Measurements from ENCODE around the gene KRTCAP2.
A peak's percentile ranks its signal among the peaks of the same experiment; 100 is the strongest.
"Not testable (repeated sequence)": the region's sequence is repeated elsewhere in the genome, so short reads cannot be mapped to it uniquely, and the experiment has no call there.

Gene KRTCAP2

GRCh38 chr1:155172732-155173477 is at the start of gene KRTCAP2:
KRTCAP2 (minus strand) TSS chr1:155173304; CDS start chr1:155173224, 80 bp downstream.
- ATAC-seq: peak; percentile 93
- Mint-ChIP-seq H3K4me1 (peaks cover 47% of the 10 kb centered on the region), H3K36me3 (peaks cover 18% of the 10 kb centered on the region), H3K27ac (peak within 1 kb of the TSS; percentile 96), H3K27me3 (no peaks in the 10 kb centered on the region), H3K4me3 (peak within 1 kb of the TSS; percentile 95), H3K9me3 (no peaks in the 10 kb centered on the region)

GRCh38 chr1:155220211-155220965 is 47.3 kb upstream of the KRTCAP2 start:
- peak overlapping the region; percentile 55 for H3K27ac Mint-ChIP-seq

GRCh38 chr1:155219592-155220031 is 46.5 kb upstream of the KRTCAP2 start:
- H3K27me3 Mint-ChIP-seq: no peaks in the 10 kb centered on the region
- peak; percentile 37 for ATAC-seq
- peaks cover 25% of the 10 kb centered on the region for H3K4me1 Mint-ChIP-seq
- H3K27ac Mint-ChIP-seq: peak overlapping the region; percentile 55
- no peak overlapping the region for H3K4me3 Mint-ChIP-seq
- peaks cover 6% of the 10 kb centered on the region for H3K36me3 Mint-ChIP-seq
- no peaks in the 10 kb centered on the region for H3K9me3 Mint-ChIP-seq

More at GRCh38 chr1:155220211-155220965, 47.3 kb upstream of the KRTCAP2 start:
- H3K4me3 Mint-ChIP-seq, ATAC-seq, H3K9me3 Mint-ChIP-seq, H3K36me3 Mint-ChIP-seq, H3K27me3 Mint-ChIP-seq: not testable (repeated sequence)
- peaks cover 30% of the 10 kb centered on the region for H3K4me1 Mint-ChIP-seq

GRCh38 chr1:155218854-155219591 is 45.9 kb upstream of the KRTCAP2 start:
- peaks cover 19% of the 10 kb centered on the region for H3K4me1 Mint-ChIP-seq
- no peak for ATAC-seq

GRCh38 chr1:155214702-155215101 is 41.6 kb upstream of the KRTCAP2 start:
- not testable (repeated sequence) for ATAC-seq, H3K9me3 Mint-ChIP-seq, H3K4me3 Mint-ChIP-seq, H3K27me3 Mint-ChIP-seq, H3K27ac Mint-ChIP-seq
- peaks cover 17% of the 10 kb centered on the region for H3K4me1 Mint-ChIP-seq
- H3K36me3 Mint-ChIP-seq: peaks cover 16% of the 10 kb centered on the region

More at GRCh38 chr1:155218854-155219591, 45.9 kb upstream of the KRTCAP2 start:
- H3K36me3 Mint-ChIP-seq: peaks cover 6% of the 10 kb centered on the region
- no peaks in the 10 kb centered on the region for H3K9me3 Mint-ChIP-seq
- H3K27me3 Mint-ChIP-seq: no peaks in the 10 kb centered on the region
- H3K4me3 Mint-ChIP-seq: no peak overlapping the region
- peak overlapping the region; percentile 55 for H3K27ac Mint-ChIP-seq

- Mint-ChIP-seq H3K4me1 (peaks cover 32% of the 10 kb centered on the region), H3K36me3 (peaks cover 16% of the 10 kb centered on the region)
- H3K27ac Mint-ChIP-seq, H3K27me3 Mint-ChIP-seq, ATAC-seq, H3K9me3 Mint-ChIP-seq, H3K4me3 Mint-ChIP-seq: not testable (repeated sequence)
Observed at GRCh38 chr1:155212051-155212440, 38.9 kb upstream of the KRTCAP2 start.

GRCh38 chr1:155211381-155212050 is 38.4 kb upstream of the KRTCAP2 start:
- peaks cover 16% of the 10 kb centered on the region for H3K36me3 Mint-ChIP-seq
- not testable (repeated sequence) for H3K27ac Mint-ChIP-seq, ATAC-seq, H3K9me3 Mint-ChIP-seq, H3K27me3 Mint-ChIP-seq, H3K4me3 Mint-ChIP-seq
- H3K4me1 Mint-ChIP-seq: peaks cover 37% of the 10 kb centered on the region

- Mint-ChIP-seq H3K4me3 (no peak overlapping the region), H3K9me3 (no peaks in the 10 kb centered on the region), H3K36me3 (peaks cover 16% of the 10 kb centered on the region), H3K27ac (peak overlapping the region; percentile 25), H3K4me1 (peaks cover 37% of the 10 kb centered on the region), H3K27me3 (no peaks in the 10 kb centered on the region)
- ATAC-seq: no peak
Observed at GRCh38 chr1:155210314-155211104, 37.4 kb upstream of the KRTCAP2 start.

- peak overlapping the region; percentile 91 for H3K4me3 Mint-ChIP-seq
- no peaks in the 10 kb centered on the region for H3K9me3 Mint-ChIP-seq
- H3K36me3 Mint-ChIP-seq: peaks cover 10% of the 10 kb centered on the region
- H3K4me1 Mint-ChIP-seq: peaks cover 37% of the 10 kb centered on the region
- H3K27me3 Mint-ChIP-seq: no peaks in the 10 kb centered on the region
- peak overlapping the region; percentile 90 for H3K27ac Mint-ChIP-seq
- no peak for ATAC-seq
Observed at GRCh38 chr1:155209312-155209721, 36.2 kb upstream of the KRTCAP2 start.

- peak; percentile 89 for ATAC-seq
- Mint-ChIP-seq H3K9me3 (no peaks in the 10 kb centered on the region), H3K27me3 (no peaks in the 10 kb centered on the region), H3K27ac (peak within 1 kb of the TSS; percentile 90), H3K4me1 (peaks cover 37% of the 10 kb centered on the region), H3K4me3 (peak within 1 kb of the TSS; percentile 91), H3K36me3 (peaks cover 10% of the 10 kb centered on the region)
Observed at GRCh38 chr1:155208541-155209311, 35.6 kb upstream of the KRTCAP2 start, which contains the start of gene MTX1. MTX1 (plus strand) TSS chr1:155208695; CDS start chr1:155208805, 110 bp downstream.

GRCh38 chr1:155207806-155208540 is 34.9 kb upstream of the KRTCAP2 start, which contains the start of gene THBS3:
THBS3 (minus strand) TSS chr1:155207897; CDS start chr1:155207876, 21 bp downstream.
- Mint-ChIP-seq H3K9me3 (no peaks in the 10 kb centered on the region), H3K4me3 (peak within 1 kb of the TSS; percentile 91), H3K27ac (peak within 1 kb of the TSS; percentile 90), H3K4me1 (peaks cover 37% of the 10 kb centered on the region), H3K27me3 (no peaks in the 10 kb centered on the region), H3K36me3 (peaks cover 10% of the 10 kb centered on the region)
- no peak for ATAC-seq

GRCh38 chr1:155206891-155207805 is 34.0 kb upstream of the KRTCAP2 start:
- H3K4me1 Mint-ChIP-seq: peaks cover 37% of the 10 kb centered on the region
- H3K36me3 Mint-ChIP-seq: peaks cover 9% of the 10 kb centered on the region
- H3K27ac Mint-ChIP-seq: peak overlapping the region; percentile 90
- peak; percentile 68 for ATAC-seq
- H3K9me3 Mint-ChIP-seq: no peaks in the 10 kb centered on the region
- H3K27me3 Mint-ChIP-seq: no peaks in the 10 kb centered on the region
- peak overlapping the region; percentile 25 for H3K4me3 Mint-ChIP-seq
